MM.1S (cell line): ENCODE measurements around the gene C16orf87.

Experiments used
- DNase-seq: peaks from one replicate; pipeline ENCODE4 v3.0.0-alpha.2; 2015
- H2AFZ ChIP-seq: fragments of 300-600 bp; sonication (generic); 2 replicates; pipeline ENCODE4 v1.6.0; 2016; ENCODE audit warnings: antibody characterized with exemption, low read length
- H3F3A ChIP-seq: fragments of 300-600 bp; sonication (generic); 2 replicates; pipeline ENCODE4 v1.6.1; 2016; ENCODE audit warnings: mild to moderate bottlenecking, antibody characterized with exemption, low read length, moderate library complexity, mixed read lengths; ENCODE audit not compliant: insufficient read depth
- H3K27ac ChIP-seq: fragments of 300-600 bp; sonication (generic); 2 replicates; pipeline ENCODE4 v1.5.1; 2016; ENCODE audit warnings: mild to moderate bottlenecking, low read length
- H3K27me3 ChIP-seq: fragments of 300-600 bp; sonication (generic); replicated peaks from 2 replicates; pipeline ENCODE4 v1.6.0; 2016; ENCODE audit warnings: low read length; ENCODE audit not compliant: insufficient read depth
- H3K36me3 ChIP-seq: fragments of 300-600 bp; sonication (generic); replicated peaks from 2 replicates; pipeline ENCODE4 v1.6.1; 2016; ENCODE audit warnings: mild to moderate bottlenecking, low read length, mixed read lengths; ENCODE audit not compliant: insufficient read depth
- H3K4me1 ChIP-seq: fragments of 300-600 bp; sonication (generic); 2 replicates; pipeline ENCODE4 v1.6.1; 2016; ENCODE audit warnings: low read length, mixed read lengths
- H3K4me2 ChIP-seq: fragments of 300-600 bp; sonication (generic); 2 replicates; pipeline ENCODE4 v1.6.0; 2016; ENCODE audit warnings: low read depth, low read length
- H3K4me3 ChIP-seq: fragments of 300-600 bp; sonication (generic); 2 replicates; pipeline ENCODE4 v1.5.1; 2016; ENCODE audit warnings: low read length, mixed read lengths
- H3K79me2 ChIP-seq: fragments of 300-600 bp; sonication (generic); 2 replicates; pipeline ENCODE4 v1.6.1; 2016; ENCODE audit warnings: mixed run types, low read length, mixed read lengths
- H3K9ac ChIP-seq: fragments of 300-600 bp; sonication (generic); 2 replicates; pipeline ENCODE4 v1.6.1; 2016; ENCODE audit warnings: low read length, mixed read lengths
- H3K9me2 ChIP-seq: fragments of 300-600 bp; sonication (generic); replicated peaks from 2 replicates; pipeline ENCODE4 v1.6.1; 2016; ENCODE audit warnings: mild to moderate bottlenecking, low read length, mixed read lengths; ENCODE audit not compliant: insufficient read depth
- H3K9me3 ChIP-seq: fragments of 300-600 bp; sonication (generic); replicated peaks from 2 replicates; pipeline ENCODE4 v1.6.1; 2016; ENCODE audit warnings: mild to moderate bottlenecking, low read length, mixed read lengths; ENCODE audit not compliant: insufficient read depth
- H4K20me1 ChIP-seq: fragments of 300-600 bp; sonication (generic); 2 replicates; pipeline ENCODE4 v1.6.1; 2016; ENCODE audit warnings: mild to moderate bottlenecking, low read length, moderate library complexity, mixed read lengths; ENCODE audit not compliant: insufficient read depth
- EZH2 ChIP-seq: fragments of 300-600 bp; sonication (generic); optimal IDR thresholded peaks from 2 replicates; pipeline ENCODE3; 2017; ENCODE audit warnings: low read depth, mild to moderate bottlenecking, antibody characterized with exemption, low read length, mixed read lengths
- EZH2phosphoT487 ChIP-seq: fragments of 300-600 bp; sonication (generic); IDR thresholded peaks from 2 replicates; pipeline ENCODE4 v1.6.1; 2018; ENCODE audit warnings: antibody characterized with exemption, low read length
- TF ChIP-seq, protein P1 (sequence below): fragments of 300-600 bp; sonication (generic); IDR thresholded peaks from 2 replicates; pipeline ENCODE4 v1.5.1; 2016; ENCODE audit warnings: antibody characterized with exemption, low read length, mixed read lengths

Gene C16orf87

DNA sequence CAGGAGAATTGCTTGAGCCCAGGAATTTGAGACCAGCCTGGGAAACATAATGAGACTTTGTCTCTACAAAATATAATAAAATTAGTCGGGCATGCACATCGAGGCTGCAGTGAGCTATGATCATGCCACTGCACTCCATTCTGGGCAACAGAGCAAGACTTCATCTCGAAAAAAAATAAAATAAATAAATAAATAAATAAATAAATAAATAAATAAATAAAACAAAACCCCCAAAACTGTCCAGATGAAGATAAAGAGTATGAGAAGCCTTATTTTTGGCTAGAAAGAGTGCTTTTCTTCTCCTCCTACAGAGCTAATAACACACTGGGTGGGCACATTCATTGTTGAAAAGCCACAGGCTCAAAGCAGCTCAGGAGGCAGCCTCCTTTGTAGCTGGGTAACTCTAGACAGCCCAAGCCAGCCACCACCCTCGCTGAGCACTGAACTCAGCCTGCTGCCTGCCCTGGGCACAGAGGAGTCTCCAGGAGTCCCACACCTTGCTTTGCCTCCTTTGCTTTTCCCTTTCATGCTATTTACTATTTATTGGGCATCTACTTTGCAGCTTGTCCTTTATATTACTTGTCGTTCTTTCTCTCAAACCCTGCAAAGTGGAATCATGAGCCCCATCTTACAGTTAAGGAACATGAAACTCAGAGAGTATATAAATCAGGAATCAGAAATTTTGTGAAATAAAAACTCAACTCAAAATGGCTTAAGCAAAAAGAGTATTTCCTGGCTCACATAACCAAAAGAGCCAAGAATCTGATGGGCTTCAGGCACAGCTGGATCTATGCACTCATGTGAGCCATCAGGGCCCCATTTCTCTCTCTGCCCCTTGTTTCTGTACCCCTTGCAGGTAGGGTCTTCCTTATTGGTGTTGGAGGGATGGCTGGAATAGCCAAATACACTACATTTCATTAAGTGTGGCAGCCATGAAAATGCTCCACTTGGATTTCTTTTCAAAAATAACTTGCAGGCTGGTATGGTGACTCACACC, 18.1 kb upstream of the C16orf87 start:
- TF ChIP-seq EZH2 (no peak), EZH2phosphoT487 (no peak)
- TF ChIP-seq, protein P1, sequence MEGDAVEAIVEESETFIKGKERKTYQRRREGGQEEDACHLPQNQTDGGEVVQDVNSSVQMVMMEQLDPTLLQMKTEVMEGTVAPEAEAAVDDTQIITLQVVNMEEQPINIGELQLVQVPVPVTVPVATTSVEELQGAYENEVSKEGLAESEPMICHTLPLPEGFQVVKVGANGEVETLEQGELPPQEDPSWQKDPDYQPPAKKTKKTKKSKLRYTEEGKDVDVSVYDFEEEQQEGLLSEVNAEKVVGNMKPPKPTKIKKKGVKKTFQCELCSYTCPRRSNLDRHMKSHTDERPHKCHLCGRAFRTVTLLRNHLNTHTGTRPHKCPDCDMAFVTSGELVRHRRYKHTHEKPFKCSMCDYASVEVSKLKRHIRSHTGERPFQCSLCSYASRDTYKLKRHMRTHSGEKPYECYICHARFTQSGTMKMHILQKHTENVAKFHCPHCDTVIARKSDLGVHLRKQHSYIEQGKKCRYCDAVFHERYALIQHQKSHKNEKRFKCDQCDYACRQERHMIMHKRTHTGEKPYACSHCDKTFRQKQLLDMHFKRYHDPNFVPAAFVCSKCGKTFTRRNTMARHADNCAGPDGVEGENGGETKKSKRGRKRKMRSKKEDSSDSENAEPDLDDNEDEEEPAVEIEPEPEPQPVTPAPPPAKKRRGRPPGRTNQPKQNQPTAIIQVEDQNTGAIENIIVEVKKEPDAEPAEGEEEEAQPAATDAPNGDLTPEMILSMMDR = no peak
- Histone ChIP-seq H3K27ac (no peak overlapping the region), H3K36me3 (no peaks in the 10 kb centered on the region), H3K4me3 (no peak overlapping the region), H3K9me3 (no peaks in the 10 kb centered on the region), H3K27me3 (no peaks in the 10 kb centered on the region), H3K9ac (no peak overlapping the region), H3K4me1 (no peaks in the 10 kb centered on the region), H3K79me2 (no peaks in the 10 kb centered on the region), H3K4me2 (no peak overlapping the region), H2AFZ (no peak overlapping the region), H3K9me2 (no peaks in the 10 kb centered on the region), H3F3A (no peaks in the 10 kb centered on the region), H4K20me1 (no peaks in the 10 kb centered on the region)
- no peak for DNase-seq

DNA sequence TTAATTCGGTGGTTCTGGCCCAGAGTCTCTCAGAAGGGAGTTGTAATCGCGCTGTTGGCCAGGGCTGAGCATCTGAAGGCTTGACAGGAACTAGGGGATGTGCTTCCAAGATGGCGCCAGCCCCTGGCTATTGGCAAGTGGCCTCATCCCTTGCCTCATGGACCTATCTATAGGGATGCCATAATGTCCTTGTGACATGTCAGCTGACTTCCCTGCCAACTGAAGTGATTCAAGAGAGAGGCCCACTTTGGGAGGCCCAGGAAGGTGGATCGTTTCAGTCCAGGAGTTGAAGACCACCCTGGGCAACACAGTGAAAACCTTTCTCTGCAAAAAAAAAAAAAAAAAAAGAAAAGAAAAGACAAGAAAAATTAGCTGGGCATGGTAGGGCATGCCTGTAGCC, 15.0 kb upstream of the C16orf87 start:
- DNase-seq = no peak
- H3K36me3 ChIP-seq = no peaks in the 10 kb centered on the region
- no peak overlapping the region for H3K4me2 ChIP-seq
- no peaks in the 10 kb centered on the region for H4K20me1 ChIP-seq
- H3K79me2 ChIP-seq = no peaks in the 10 kb centered on the region
- no peak overlapping the region for H2AFZ ChIP-seq
- no peak overlapping the region for H3K27ac ChIP-seq
- no peaks in the 10 kb centered on the region for H3K4me1 ChIP-seq
- H3K4me3 ChIP-seq = no peak overlapping the region
- no peaks in the 10 kb centered on the region for H3F3A ChIP-seq
- H3K9me2 ChIP-seq = no peaks in the 10 kb centered on the region
- no peaks in the 10 kb centered on the region for H3K27me3 ChIP-seq
- H3K9ac ChIP-seq = no peak overlapping the region
- no peak for TF ChIP-seq EZH2phosphoT487
- no peak for TF ChIP-seq EZH2
- TF ChIP-seq, protein P1 = no peak
- H3K9me3 ChIP-seq = no peaks in the 10 kb centered on the region

DNA sequence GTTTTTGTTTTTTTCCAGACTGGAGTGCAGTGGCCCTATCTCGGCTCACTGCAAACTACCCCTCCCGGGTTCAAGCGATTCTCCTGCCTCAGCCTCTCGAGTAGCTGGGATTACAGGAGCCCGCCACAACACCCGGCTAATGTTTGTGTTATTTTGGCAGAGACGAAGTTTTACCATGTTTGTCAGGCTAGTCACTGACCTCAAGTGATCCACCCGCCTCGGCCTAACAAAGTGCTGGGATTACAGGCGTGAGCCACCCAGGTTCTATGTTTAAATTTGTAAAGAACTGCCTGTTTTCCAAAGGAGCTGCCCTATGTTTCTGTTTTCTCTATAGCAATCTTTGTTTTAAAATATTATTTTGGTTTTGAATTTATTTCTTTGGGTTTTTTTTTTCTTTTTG, 13.8 kb upstream of the C16orf87 start:
- TF ChIP-seq, protein P1 = no peak
- TF ChIP-seq EZH2phosphoT487 = no peak
- no peak for TF ChIP-seq EZH2
- Histone ChIP-seq H3K4me2 (no peak overlapping the region), H3K79me2 (no peaks in the 10 kb centered on the region), H4K20me1 (no peaks in the 10 kb centered on the region), H3K4me1 (no peaks in the 10 kb centered on the region), H3K9ac (no peak overlapping the region), H3K36me3 (no peaks in the 10 kb centered on the region), H3K27ac (no peak overlapping the region), H3K4me3 (no peak overlapping the region), H3K9me3 (no peaks in the 10 kb centered on the region), H2AFZ (no peak overlapping the region), H3K9me2 (no peaks in the 10 kb centered on the region), H3K27me3 (no peaks in the 10 kb centered on the region), H3F3A (no peaks in the 10 kb centered on the region)
- DNase-seq = no peak
